Keratinocyte (primary cell): Measurements from ENCODE around the gene BTBD16. TPM values are rescaled to one million over a fixed set of nuclear protein-coding genes. Genes with fewer than 3 reads are reported as not detected.

Source experiments
- DNase-seq: peaks from one replicate; pipeline ENCODE4 v3.0.0-alpha.2; 2011; ENCODE audit warnings: low read depth, missing footprints, low spot score
- FAIRE-seq: peaks from 2 replicates; lab custom pipeline; 2011; peaks lifted over from hg19 to GRCh38; lab: Jason Lieb, UNC
- H2AFZ ChIP-seq: 2 replicates; pipeline ENCODE4 v1.6.0; 2012; ENCODE audit warnings: low read length, control low read depth, inconsistent platforms; ENCODE audit not compliant: control insufficient read depth
- H3K27ac ChIP-seq: 2 replicates; pipeline ENCODE4 v1.5.1; 2011; ENCODE audit warnings: low read length; ENCODE audit not compliant: control insufficient read depth, insufficient read depth
- H3K27me3 ChIP-seq: 3 replicates; pipeline ENCODE4 v1.6.0; 2011; ENCODE audit warnings: low read length; ENCODE audit not compliant: control insufficient read depth, insufficient read depth; ENCODE audit errors: extremely low read depth
- H3K36me3 ChIP-seq, 2 experiments: 2 replicates in 1 of 2; 3 replicates in 1 of 2; pipeline ENCODE4 v1.5.1; 2011; ENCODE audit warnings: low read length in 2 of 2, mild to moderate bottlenecking in 1 of 2; ENCODE audit not compliant: control insufficient read depth in 2 of 2, insufficient read depth in 2 of 2; ENCODE audit errors: extremely low read depth in 1 of 2
- H3K4me1 ChIP-seq: 3 replicates; pipeline ENCODE4 v1.5.1; 2011; ENCODE audit warnings: low read length; ENCODE audit not compliant: control insufficient read depth, insufficient read depth; ENCODE audit errors: extremely low read depth
- H3K4me2 ChIP-seq: 3 replicates; pipeline ENCODE4 v1.6.0; 2011; ENCODE audit warnings: low read depth, low read length; ENCODE audit not compliant: control insufficient read depth, insufficient read depth; ENCODE audit errors: extremely low read depth
- H3K4me3 ChIP-seq, 3 experiments: fragments of 200-600 bp in 1 of 3; sonication (generic) in 1 of 3; 2 replicates in 2 of 3; 3 replicates in 1 of 3; pipeline ENCODE4 v1.5.1; 2011 to 2016; ENCODE audit warnings: low read length in 3 of 3, mild to moderate bottlenecking in 3 of 3, control low read depth in 2 of 3, inconsistent platforms in 1 of 3, low read depth in 1 of 3, mixed read lengths in 1 of 3, mixed run types in 1 of 3, moderate library complexity in 1 of 3; ENCODE audit not compliant: control insufficient read depth in 2 of 3, insufficient read depth in 2 of 3; ENCODE audit errors: extremely low read depth in 1 of 3
- H3K79me2 ChIP-seq: 2 replicates; pipeline ENCODE4 v1.6.0; 2012; ENCODE audit warnings: low read length; ENCODE audit not compliant: control insufficient read depth, insufficient read depth
- H3K9ac ChIP-seq: 3 replicates; pipeline ENCODE4 v1.6.0; 2011; ENCODE audit warnings: low read length; ENCODE audit not compliant: control insufficient read depth, insufficient read depth; ENCODE audit errors: extremely low read depth
- H3K9me1 ChIP-seq: 3 replicates; pipeline ENCODE4 v1.6.0; 2011; ENCODE audit warnings: low read length; ENCODE audit not compliant: control insufficient read depth, insufficient read depth; ENCODE audit errors: extremely low read depth
- H3K9me3 ChIP-seq: 2 replicates; pipeline ENCODE4 v1.5.1; 2012; ENCODE audit warnings: low read depth, low read length; ENCODE audit not compliant: control insufficient read depth
- H4K20me1 ChIP-seq: 3 replicates; pipeline ENCODE4 v1.6.0; 2011; ENCODE audit warnings: low read length; ENCODE audit not compliant: control insufficient read depth, insufficient read depth; ENCODE audit errors: extremely low read depth
- CTCF ChIP-seq, 3 experiments: IDR thresholded peaks in 1 of 3; conservative IDR thresholded peaks in 1 of 3; optimal IDR thresholded peaks in 1 of 3; 2 replicates in 2 of 3; 3 replicates in 1 of 3; pipeline versions ENCODE3 to v1.5.1; 2011; ENCODE audit warnings: low read length in 3 of 3, mild to moderate bottlenecking in 3 of 3, moderate library complexity in 2 of 3, control low read depth in 1 of 3, inconsistent platforms in 1 of 3; ENCODE audit not compliant: insufficient read depth in 2 of 3; ENCODE audit errors: extremely low read depth in 1 of 3
- EZH2 ChIP-seq: IDR thresholded peaks from one replicate; pipeline ENCODE4 v1.6.1; 2012; ENCODE audit warnings: inconsistent platforms, mild to moderate bottlenecking, low read length, moderate library complexity
- dilution Hi-C: fragments of 300-500 bp; cut with MboI; formaldehyde crosslinking; loops from one replicate; pipeline ENCODE4 v1.7.0; 2020; ENCODE audit warnings: low sequenced_read_pairs; ENCODE audit not compliant: extremely low pct_ligation_motif_present
- polyA plus RNA-seq, 5 experiments: library from polyadenylated mRNA; depleted of rRNA in 3 of 5; stranded (reverse) in 3 of 5; stranded (forward) in 1 of 5; unstranded in 1 of 5; fragments of >200 nt; gene quantifications; 1 replicate in 1 of 5; 2 replicates in 3 of 5; 3 replicates in 1 of 5; pipeline versions ENCODE4 v1.2.1 to v1.2.3, GENCODE V29; 2011 to 2012; ENCODE audit warnings: missing spikeins in 2 of 5, low read depth in 1 of 5, low replicate concordance in 1 of 5

Gene BTBD16
- polyA plus RNA-seq, 1 donor (not counting 4 experiments of a cell fraction or from before 2014, with no cell fraction given): 4.9 TPM

- FAIRE-seq (no peak), DNase-seq (no peak)
- Histone ChIP-seq H3K4me1 (no peaks in the 10 kb centered on the region), H3K27ac (no peak overlapping the region), H3K4me2 (no peak overlapping the region), H3K36me3 (no peaks in the 10 kb centered on the region), H3K27me3 (no peaks in the 10 kb centered on the region), H2AFZ (no peak overlapping the region), H3K9ac (no peak overlapping the region), H3K79me2 (no peaks in the 10 kb centered on the region), H3K9me3 (no peaks in the 10 kb centered on the region), H3K4me3 (no peak overlapping the region), H3K9me1 (no peaks in the 10 kb centered on the region), H4K20me1 (no peaks in the 10 kb centered on the region)
- dilution Hi-C loops: no loop called here
- no peak for TF ChIP-seq EZH2
- no peak for TF ChIP-seq CTCF (optimal IDR thresholded peaks at IDR 0.05 in 1 of 3, IDR thresholded peaks at IDR 0.05 in 1 of 3, conservative IDR thresholded peaks at IDR 0.05 in 1 of 3; ENCODE audit: extremely low read depth in 1 of 3, insufficient read depth in 2 of 3, low read length in 3 of 3)
Measured at GRCh38 chr10:122352817-122353525, 81.9 kb downstream of the BTBD16 start.

- H3K27ac ChIP-seq: no peak overlapping the region
- FAIRE-seq (no peak), DNase-seq (no peak)
- H3K4me3 ChIP-seq: no peak overlapping the region
- no peaks in the 10 kb centered on the region for H3K4me1 ChIP-seq
- H2AFZ ChIP-seq: no peak overlapping the region
- no peak for TF ChIP-seq EZH2
- H4K20me1 ChIP-seq: no peaks in the 10 kb centered on the region
- dilution Hi-C loops: no loop called here
- no peaks in the 10 kb centered on the region for H3K27me3 ChIP-seq
- no peaks in the 10 kb centered on the region for H3K79me2 ChIP-seq
- no peaks in the 10 kb centered on the region for H3K9me3 ChIP-seq
- no peak overlapping the region for H3K4me2 ChIP-seq
- H3K9ac ChIP-seq: no peak overlapping the region
- no peaks in the 10 kb centered on the region for H3K36me3 ChIP-seq
- H3K9me1 ChIP-seq: no peaks in the 10 kb centered on the region
Measured at GRCh38 chr10:122354383-122354782, 83.3 kb downstream of the BTBD16 start.

GRCh38 chr10:122357685-122358084 is 86.6 kb downstream of the BTBD16 start:
- Histone ChIP-seq H2AFZ (no peak overlapping the region), H3K9me1 (no peaks in the 10 kb centered on the region), H3K79me2 (no peaks in the 10 kb centered on the region), H3K36me3 (no peaks in the 10 kb centered on the region), H3K4me2 (no peak overlapping the region), H3K27ac (no peak overlapping the region), H3K4me1 (peaks cover 5% of the 10 kb centered on the region), H3K9ac (no peak overlapping the region), H4K20me1 (no peaks in the 10 kb centered on the region), H3K9me3 (no peaks in the 10 kb centered on the region), H3K27me3 (no peaks in the 10 kb centered on the region), H3K4me3 (no peak overlapping the region)
- FAIRE-seq: no peak
- no peak for DNase-seq
- dilution Hi-C loops: no loop called here
- TF ChIP-seq EZH2: no peak
- no peak for TF ChIP-seq CTCF (optimal IDR thresholded peaks at IDR 0.05 in 1 of 3, IDR thresholded peaks at IDR 0.05 in 1 of 3, conservative IDR thresholded peaks at IDR 0.05 in 1 of 3; ENCODE audit: extremely low read depth in 1 of 3, insufficient read depth in 2 of 3, low read length in 3 of 3)
